Neural progenitor cell (in vitro differentiated cells): ENCODE measurements around the gene PPP4R1. TPM values are rescaled to one million over a fixed set of nuclear protein-coding genes. Genes with fewer than 3 reads are reported as not detected.

Source experiments
- DNase-seq: peaks from one replicate; pipeline ENCODE4 v3.0.0-alpha.2; 2016; ENCODE audit warnings: low spot score
- H2AFZ ChIP-seq: fragments of 200-600 bp; sonication (generic); replicated peaks from 2 replicates; pipeline ENCODE4 v1.6.1; 2016; ENCODE audit warnings: antibody characterized with exemption
- H3F3A ChIP-seq: fragments of 200-600 bp; sonication (generic); 2 replicates; pipeline ENCODE4 v1.6.1; 2016; ENCODE audit warnings: antibody characterized with exemption, low read depth
- H3K27ac ChIP-seq: fragments of 200-600 bp; sonication (generic); 2 replicates; pipeline ENCODE4 v1.5.1; 2016; ENCODE audit warnings: mild to moderate bottlenecking
- H3K27me3 ChIP-seq: fragments of 200-600 bp; sonication (generic); 2 replicates; pipeline ENCODE4 v1.6.1; 2016; ENCODE audit warnings: mild to moderate bottlenecking, moderate library complexity
- H3K36me3 ChIP-seq: fragments of 200-600 bp; sonication (generic); 2 replicates; pipeline ENCODE4 v1.5.1; 2016
- H3K4me1 ChIP-seq: fragments of 200-600 bp; sonication (generic); 2 replicates; pipeline ENCODE4 v1.6.1; 2016; ENCODE audit warnings: mixed run types
- H3K4me2 ChIP-seq: fragments of 200-600 bp; sonication (generic); 2 replicates; pipeline ENCODE4 v1.6.1; 2016
- H3K4me3 ChIP-seq: fragments of 200-600 bp; sonication (generic); 2 replicates; pipeline ENCODE4 v1.5.1; 2016
- H3K79me2 ChIP-seq: fragments of 200-600 bp; sonication (generic); 2 replicates; pipeline ENCODE4 v1.6.1; 2016; ENCODE audit warnings: low read depth
- H3K9ac ChIP-seq: fragments of 200-600 bp; sonication (generic); 2 replicates; pipeline ENCODE4 v1.6.1; 2016
- H3K9me3 ChIP-seq: fragments of 200-600 bp; sonication (generic); 2 replicates; pipeline ENCODE4 v1.5.1; 2016; ENCODE audit warnings: low read depth
- H4K20me1 ChIP-seq: fragments of 200-600 bp; sonication (generic); 2 replicates; pipeline ENCODE4 v1.6.1; 2016; ENCODE audit warnings: low read depth
- H3K27ac Mint-ChIP-seq: 3 replicates; pipeline ENCODE4 v1.8.0; 2021; ENCODE audit warnings: mixed read lengths
- H3K27me3 Mint-ChIP-seq: 2 replicates; pipeline ENCODE4 v1.8.0; 2022; ENCODE audit warnings: low read depth, mild to moderate bottlenecking, inconsistent platforms, moderate library complexity, mixed read lengths; ENCODE audit not compliant: insufficient read depth
- H3K36me3 Mint-ChIP-seq: 3 replicates; pipeline ENCODE4 v1.8.0; 2021; ENCODE audit warnings: mixed read lengths
- H3K4me1 Mint-ChIP-seq: 3 replicates; pipeline ENCODE4 v1.8.0; 2021; ENCODE audit warnings: mixed read lengths
- H3K4me3 Mint-ChIP-seq: 3 replicates; pipeline ENCODE4 v1.8.0; 2021; ENCODE audit warnings: mild to moderate bottlenecking, moderate library complexity, mixed read lengths
- H3K9me3 Mint-ChIP-seq: 3 replicates; pipeline ENCODE4 v1.8.0; 2020; ENCODE audit warnings: mixed read lengths
- CTCF ChIP-seq: fragments of 200-600 bp; sonication (generic); IDR thresholded peaks from 2 replicates; pipeline ENCODE4 v1.5.1; 2017; ENCODE audit warnings: antibody characterized with exemption, mild to moderate bottlenecking
- EZH2 ChIP-seq: fragments of 200-600 bp; sonication (generic); IDR thresholded peaks from 2 replicates; pipeline ENCODE4 v1.6.1; 2017; ENCODE audit warnings: antibody characterized with exemption, mild to moderate bottlenecking, moderate library complexity
- EZH2phosphoT487 ChIP-seq: fragments of 200-600 bp; sonication (generic); IDR thresholded peaks from 2 replicates; pipeline ENCODE4 v1.6.1; 2017; ENCODE audit warnings: antibody characterized with exemption
- small RNA-seq: library from RNA; depleted of rRNA; stranded (forward); fragments of <200 nt; gene quantifications from one replicate; pipeline ENCODE3, GENCODE V24; 2015
- total RNA-seq: library from RNA; depleted of rRNA; stranded (reverse); fragments of >200 nt; gene quantifications from 2 replicates; pipeline ENCODE4 v1.2.3, GENCODE V29; 2015; ENCODE audit warnings: low replicate concordance

PPP4R1 gene
- total RNA-seq, 1 donor from 2014 or later: 102 TPM

GRCh38 chr18:9507565-9508088, 106.7 kb downstream of the PPP4R1 start:
- Histone ChIP-seq H4K20me1 (no peaks in the 10 kb centered on the region), H3K27ac (no peak overlapping the region), H3K79me2 (peaks cover 81% of the 10 kb centered on the region), H2AFZ (no peak overlapping the region), H3K4me3 (no peak overlapping the region), H3K4me1 (no peaks in the 10 kb centered on the region), H3K4me2 (no peak overlapping the region), H3F3A (no peaks in the 10 kb centered on the region), H3K9me3 (no peaks in the 10 kb centered on the region), H3K9ac (no peak overlapping the region), H3K27me3 (no peaks in the 10 kb centered on the region), H3K36me3 (no peaks in the 10 kb centered on the region)
- TF ChIP-seq EZH2 (no peak), EZH2phosphoT487 (no peak), CTCF (no peak)
- Mint-ChIP-seq H3K4me3 (no peak overlapping the region), H3K27me3 (no peaks in the 10 kb centered on the region), H3K27ac (no peak overlapping the region), H3K4me1 (no peaks in the 10 kb centered on the region), H3K9me3 (peaks cover 31% of the 10 kb centered on the region), H3K36me3 (peaks cover 14% of the 10 kb centered on the region)
- DNase-seq: no peak

- Mint-ChIP-seq H3K4me3 (no peak overlapping the region), H3K27me3 (no peaks in the 10 kb centered on the region), H3K27ac (no peak overlapping the region), H3K4me1 (no peaks in the 10 kb centered on the region), H3K9me3 (peaks cover 43% of the 10 kb centered on the region), H3K36me3 (peaks cover 23% of the 10 kb centered on the region)
- Histone ChIP-seq H3K4me2 (no peak overlapping the region), H3K79me2 (peaks cover 75% of the 10 kb centered on the region), H3K27ac (no peak overlapping the region), H3K4me3 (no peak overlapping the region), H3K4me1 (no peaks in the 10 kb centered on the region), H2AFZ (no peak overlapping the region), H3F3A (no peaks in the 10 kb centered on the region), H4K20me1 (no peaks in the 10 kb centered on the region), H3K36me3 (no peaks in the 10 kb centered on the region), H3K9me3 (no peaks in the 10 kb centered on the region), H3K9ac (no peak overlapping the region), H3K27me3 (no peaks in the 10 kb centered on the region)
- peak; percentile 2 for DNase-seq
- no peak for TF ChIP-seq EZH2phosphoT487
- no peak for TF ChIP-seq EZH2
Measured at GRCh38 chr18:9506046-9506792, 108.1 kb downstream of the PPP4R1 start.

Small RNAs within 50 kb of the gene (small RNA-seq; reads per million reads assigned to genes)
- gene RNU2-27P: not detected
- gene RNU6-903P: not detected

Other genes starting within 250 kb of the PPP4R1 start
- gene RALBP1, start 139.0 kb downstream of the PPP4R1 start, total RNA-seq: 61.5 and 84.7 TPM in 2 replicates
- 4.6 and 5.0 TPM in 2 replicates for gene RAB31, start 93.7 kb upstream of the PPP4R1 start, total RNA-seq